Fibroblast of the aortic adventitia (primary cell): ENCODE data around the gene DAPL1. TPM values are rescaled to one million over a fixed set of nuclear protein-coding genes. Genes with fewer than 3 reads are reported as not detected.
A peak's percentile ranks its signal among the peaks of the same experiment; 100 is the strongest.

ENCODE experiments used
- DNase-seq: peaks from one replicate; pipeline ENCODE4 v3.0.0-alpha.2; 2010; ENCODE audit warnings: low read depth
- H3K4me3 ChIP-seq: 2 replicates; pipeline ENCODE4 v1.5.1; 2011; ENCODE audit warnings: low read depth, mild to moderate bottlenecking, control low read depth, low read length, moderate library complexity
- CTCF ChIP-seq: IDR thresholded peaks from 2 replicates; pipeline ENCODE4 v1.5.1; 2011; ENCODE audit warnings: mild to moderate bottlenecking, low read length, control low read depth, inconsistent platforms; ENCODE audit not compliant: insufficient read depth
- total RNA-seq: library from RNA; depleted of rRNA; stranded (reverse); fragments of >200 nt; gene quantifications from 2 replicates; pipeline ENCODE4 v1.2.3, GENCODE V29; 2012; ENCODE audit warnings: low replicate concordance

The DAPL1 gene
- total RNA-seq, 1 donor, result not detected

GRCh38 chr2:158762336-158762735 is 32.8 kb upstream of the DAPL1 start:
- no peak for TF ChIP-seq CTCF
- no peak overlapping the region for H3K4me3 ChIP-seq
- DNase-seq, result no peak

- H3K4me3 ChIP-seq, result no peak overlapping the region
- no peak for DNase-seq
- TF ChIP-seq CTCF, result no peak
Measured at GRCh38 chr2:158766524-158766923, 28.6 kb upstream of the DAPL1 start.

- H3K4me3 ChIP-seq, result no peak overlapping the region
- no peak for TF ChIP-seq CTCF
Measured at GRCh38 chr2:158772306-158773078, 22.6 kb upstream of the DAPL1 start.

GRCh38 chr2:158773121-158773520 is 22.0 kb upstream of the DAPL1 start:
- DNase-seq, result peak; percentile 65
- no peak for TF ChIP-seq CTCF
- H3K4me3 ChIP-seq, result no peak overlapping the region

More at GRCh38 chr2:158772306-158773078, 22.6 kb upstream of the DAPL1 start:
- no peak for DNase-seq

- no peak for TF ChIP-seq CTCF
- no peak overlapping the region for H3K4me3 ChIP-seq
- DNase-seq, result peak; percentile 16
Measured at GRCh38 chr2:158774681-158775080, 20.4 kb upstream of the DAPL1 start.

GRCh38 chr2:158775273-158776027 is 19.7 kb upstream of the DAPL1 start:
- no peak overlapping the region for H3K4me3 ChIP-seq
- no peak for DNase-seq
- TF ChIP-seq CTCF, result no peak
